ENCODE results near the gene MARK3.

Gene MARK3

DNA sequence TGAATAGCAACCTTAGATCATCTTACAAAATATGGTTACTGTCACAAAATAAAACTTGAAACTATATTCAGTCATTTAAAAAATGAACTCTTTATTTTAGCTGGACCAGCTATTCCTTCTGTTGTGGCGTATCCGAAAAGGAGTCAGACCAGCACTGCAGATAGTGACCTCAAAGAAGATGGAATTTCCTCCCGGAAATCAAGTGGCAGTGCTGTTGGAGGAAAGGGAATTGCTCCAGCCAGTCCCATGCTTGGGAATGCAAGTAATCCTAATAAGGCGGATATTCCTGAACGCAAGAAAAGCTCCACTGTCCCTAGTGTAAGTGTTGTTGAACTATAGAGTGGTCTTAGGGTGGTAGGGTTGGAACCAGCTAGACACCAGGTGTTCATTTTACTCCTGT is 89.7 kb downstream of the MARK3 start:
- TF ChIP-seq FOXM1 (IDR thresholded peaks at IDR 0.05; ENCODE audit: borderline replicate concordance) = no peak
- no peak for TF ChIP-seq L3MBTL2 (conservative IDR thresholded peaks at IDR 0.05)
- TF ChIP-seq ZNF384 (IDR thresholded peaks at IDR 0.05) = no peak
- TF ChIP-seq FOXA1 (IDR thresholded peaks at IDR 0.05) = no peak
- no peak for TF ChIP-seq LEF1 (IDR thresholded peaks at IDR 0.05; ENCODE audit: borderline replicate concordance)
- TF ChIP-seq TARDBP (IDR thresholded peaks at IDR 0.05) = no peak
- no peak for TF ChIP-seq CTBP1 (IDR thresholded peaks at IDR 0.05; ENCODE audit: borderline replicate concordance)
- TF ChIP-seq BHLHE40 (IDR thresholded peaks at IDR 0.05; ENCODE audit: borderline replicate concordance) = no peak
- no peak for TF ChIP-seq SP1 (IDR thresholded peaks at IDR 0.05)
- TF ChIP-seq ELF4 (IDR thresholded peaks at IDR 0.05) = no peak
- no peak for TF ChIP-seq SUZ12 (IDR thresholded peaks at IDR 0.05)
- TF ChIP-seq, protein P1, sequence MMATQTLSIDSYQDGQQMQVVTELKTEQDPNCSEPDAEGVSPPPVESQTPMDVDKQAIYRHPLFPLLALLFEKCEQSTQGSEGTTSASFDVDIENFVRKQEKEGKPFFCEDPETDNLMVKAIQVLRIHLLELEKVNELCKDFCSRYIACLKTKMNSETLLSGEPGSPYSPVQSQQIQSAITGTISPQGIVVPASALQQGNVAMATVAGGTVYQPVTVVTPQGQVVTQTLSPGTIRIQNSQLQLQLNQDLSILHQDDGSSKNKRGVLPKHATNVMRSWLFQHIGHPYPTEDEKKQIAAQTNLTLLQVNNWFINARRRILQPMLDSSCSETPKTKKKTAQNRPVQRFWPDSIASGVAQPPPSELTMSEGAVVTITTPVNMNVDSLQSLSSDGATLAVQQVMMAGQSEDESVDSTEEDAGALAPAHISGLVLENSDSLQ (IDR thresholded peaks at IDR 0.05) = no peak
- no peak for TF ChIP-seq NFRKB (IDR thresholded peaks at IDR 0.05)
- TF ChIP-seq HDGF (IDR thresholded peaks at IDR 0.05; ENCODE audit: borderline replicate concordance) = no peak
- no peak for TF ChIP-seq FOXK2 (IDR thresholded peaks at IDR 0.05)
- ChIA-PET POLR2A (interaction anchor here (0.5 kb wide), 1 partner anchor 129 kb away, joined by 3 read pairs; no protein-coding TSS in a partner anchor), CTCF (no interaction called here)
- DNase-seq (ENCODE audit: extremely low spot score) = no peak

DNA sequence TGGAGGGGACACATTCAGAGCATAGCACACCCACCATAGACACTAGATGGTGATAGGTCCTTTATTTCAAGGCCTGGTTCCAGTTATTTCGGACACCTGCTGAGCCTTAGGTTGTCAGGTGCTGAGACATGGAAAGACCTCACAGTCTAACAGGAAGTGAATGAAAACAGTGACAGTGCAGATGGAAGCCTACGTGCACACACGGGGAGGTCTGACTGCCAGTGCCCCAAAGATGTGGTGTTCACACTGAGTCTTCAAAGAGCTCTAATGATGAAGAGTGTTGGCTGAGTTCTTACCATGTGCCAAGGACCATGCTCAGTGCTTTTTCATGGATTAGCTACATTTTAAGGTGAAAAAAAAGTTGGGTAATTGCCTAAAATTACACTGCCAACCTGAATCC is 90.8 kb downstream of the MARK3 start:
- ChIA-PET POLR2A (interaction anchor here (1.1 kb wide), 1 partner anchor 82 kb away, joined by 3 read pairs; no protein-coding TSS in a partner anchor), CTCF (no interaction called here)
- TF ChIP-seq HDGF (IDR thresholded peaks at IDR 0.05; ENCODE audit: borderline replicate concordance) (no peak), ELF4 (IDR thresholded peaks at IDR 0.05) (no peak), FOXA1 (IDR thresholded peaks at IDR 0.05) (no peak), SUZ12 (IDR thresholded peaks at IDR 0.05) (no peak), FOXM1 (IDR thresholded peaks at IDR 0.05; ENCODE audit: borderline replicate concordance) (no peak), SP1 (IDR thresholded peaks at IDR 0.05) (no peak), FOXK2 (IDR thresholded peaks at IDR 0.05) (no peak), L3MBTL2 (conservative IDR thresholded peaks at IDR 0.05) (no peak), BHLHE40 (IDR thresholded peaks at IDR 0.05; ENCODE audit: borderline replicate concordance) (no peak), NFRKB (IDR thresholded peaks at IDR 0.05) (no peak)
- TF ChIP-seq, protein P1 (IDR thresholded peaks at IDR 0.05) = no peak
- no peak for DNase-seq (ENCODE audit: extremely low spot score)

DNA sequence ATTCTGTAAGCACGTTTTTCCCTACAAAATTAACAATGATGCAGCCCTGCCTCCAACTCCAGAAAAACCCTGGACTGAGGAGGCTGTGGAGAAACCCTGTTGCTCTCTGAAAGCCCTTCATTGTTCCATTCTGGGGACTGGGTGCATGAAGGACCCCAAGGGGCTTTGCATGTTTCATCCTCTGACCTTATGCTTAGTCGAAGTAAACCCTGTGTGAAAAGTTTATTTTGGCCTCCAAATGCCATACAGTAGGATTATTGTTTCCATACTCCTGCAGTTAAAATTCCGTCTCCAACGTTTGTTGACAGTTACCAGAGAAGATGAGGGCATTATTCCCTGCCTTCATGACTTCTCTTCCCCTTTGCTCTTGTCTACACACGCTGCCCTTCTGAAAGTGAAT is 91.4 kb downstream of the MARK3 start:
- ChIA-PET CTCF (no interaction called here), POLR2A (interaction anchor here (1.1 kb wide), 1 partner anchor 82 kb away, joined by 3 read pairs; no protein-coding TSS in a partner anchor)
- DNase-seq (ENCODE audit: extremely low spot score) = no peak
- TF ChIP-seq NFRKB (IDR thresholded peaks at IDR 0.05) (no peak), ZNF384 (IDR thresholded peaks at IDR 0.05) (no peak)

DNA sequence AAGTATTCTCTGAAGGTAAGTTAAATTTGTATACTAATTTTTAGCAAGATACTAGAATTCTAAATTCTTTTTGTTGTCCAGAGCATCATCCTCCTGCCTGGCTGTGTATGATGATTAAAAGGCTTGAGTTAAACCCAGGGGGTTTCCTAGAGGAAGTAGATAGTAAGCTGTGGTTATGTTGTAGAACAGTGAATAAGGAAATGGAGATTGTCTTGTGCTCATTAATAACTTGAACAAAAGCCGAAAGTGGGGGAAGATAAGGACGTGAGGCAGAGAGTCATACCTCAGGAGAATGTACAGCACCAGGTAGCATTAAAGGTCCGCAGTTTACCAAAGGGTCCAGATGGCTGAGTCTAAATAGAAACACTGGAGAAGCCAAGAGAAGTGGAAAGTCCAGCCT is 95.4 kb downstream of the MARK3 start:
- TF ChIP-seq L3MBTL2 (conservative IDR thresholded peaks at IDR 0.05) = no peak
- no peak for TF ChIP-seq SP1 (IDR thresholded peaks at IDR 0.05)
- TF ChIP-seq FOXM1 (IDR thresholded peaks at IDR 0.05; ENCODE audit: borderline replicate concordance) = no peak
- no peak for TF ChIP-seq ELF4 (IDR thresholded peaks at IDR 0.05)
- no peak for TF ChIP-seq CTBP1 (IDR thresholded peaks at IDR 0.05; ENCODE audit: borderline replicate concordance)
- ChIA-PET CTCF (no interaction called here), POLR2A (no interaction called here)
- DNase-seq (ENCODE audit: extremely low spot score) = no peak

DNA sequence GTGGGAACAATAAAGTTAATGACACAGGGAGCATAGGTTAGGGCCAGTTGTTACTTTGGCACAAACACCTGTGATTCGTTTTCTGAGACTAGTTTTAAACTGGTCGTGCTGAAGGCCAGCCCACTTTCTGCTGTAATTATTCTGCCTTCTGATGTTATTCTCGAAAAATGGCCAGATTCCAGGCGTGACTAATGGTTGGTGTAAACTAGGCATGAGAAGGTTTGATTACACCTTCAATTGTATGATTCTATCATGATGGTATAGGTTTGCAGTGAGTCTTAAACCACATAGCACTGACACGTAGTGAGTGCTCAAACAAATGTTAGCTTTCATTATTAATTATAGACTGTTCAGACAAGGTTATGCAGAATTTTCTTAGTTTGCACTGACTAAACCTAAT is 98.4 kb downstream of the MARK3 start:
- ChIA-PET CTCF (no interaction called here), POLR2A (no interaction called here)
- no peak for DNase-seq (ENCODE audit: extremely low spot score)
- TF ChIP-seq TARDBP (IDR thresholded peaks at IDR 0.05) (no peak), FOXM1 (IDR thresholded peaks at IDR 0.05; ENCODE audit: borderline replicate concordance) (no peak), FOXK2 (IDR thresholded peaks at IDR 0.05) (no peak), FOXA1 (IDR thresholded peaks at IDR 0.05) (no peak), L3MBTL2 (conservative IDR thresholded peaks at IDR 0.05) (no peak), SP1 (IDR thresholded peaks at IDR 0.05) (no peak), CTBP1 (IDR thresholded peaks at IDR 0.05; ENCODE audit: borderline replicate concordance) (no peak), ZNF384 (IDR thresholded peaks at IDR 0.05) (no peak), LEF1 (IDR thresholded peaks at IDR 0.05; ENCODE audit: borderline replicate concordance) (no peak), SUZ12 (IDR thresholded peaks at IDR 0.05) (no peak), BHLHE40 (IDR thresholded peaks at IDR 0.05; ENCODE audit: borderline replicate concordance) (no peak), ELF4 (IDR thresholded peaks at IDR 0.05) (no peak), HDGF (IDR thresholded peaks at IDR 0.05; ENCODE audit: borderline replicate concordance) (no peak), NFRKB (IDR thresholded peaks at IDR 0.05) (no peak), ARNT (IDR thresholded peaks at IDR 0.05) (no peak)
- TF ChIP-seq, protein P1 (IDR thresholded peaks at IDR 0.05) = no peak

DNA sequence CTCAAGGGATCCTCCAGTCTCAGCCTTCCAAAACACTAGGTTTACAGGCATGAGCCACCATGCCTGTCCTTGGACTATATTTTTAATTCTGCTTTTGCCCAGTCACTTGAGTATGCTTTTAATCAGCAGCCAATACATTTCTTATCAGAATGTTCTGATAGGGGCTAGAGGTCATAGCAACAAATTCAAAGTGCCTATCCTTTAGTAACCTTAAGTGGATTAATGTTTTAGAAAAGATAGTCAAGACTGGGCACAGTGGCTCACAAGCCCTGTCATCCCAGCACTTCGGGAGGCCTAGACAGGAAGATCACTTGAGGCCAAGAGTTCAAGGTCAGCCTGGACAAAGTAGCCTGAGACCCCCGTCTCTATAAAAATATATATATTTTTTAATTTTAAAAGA is 100.3 kb downstream of the MARK3 start:
- POLR2A ChIA-PET = interaction anchor here (0.6 kb wide), 1 partner anchor 35 kb away, joined by 3 read pairs; no protein-coding TSS in a partner anchor
- DNase-seq (ENCODE audit: extremely low spot score) = no peak
- TF ChIP-seq CTBP1 (IDR thresholded peaks at IDR 0.05; ENCODE audit: borderline replicate concordance) = no peak
- CTCF ChIA-PET = interaction anchor here (0.6 kb wide), 1 partner anchor 91 kb away, joined by 3 read pairs; no protein-coding TSS in a partner anchor

DNA sequence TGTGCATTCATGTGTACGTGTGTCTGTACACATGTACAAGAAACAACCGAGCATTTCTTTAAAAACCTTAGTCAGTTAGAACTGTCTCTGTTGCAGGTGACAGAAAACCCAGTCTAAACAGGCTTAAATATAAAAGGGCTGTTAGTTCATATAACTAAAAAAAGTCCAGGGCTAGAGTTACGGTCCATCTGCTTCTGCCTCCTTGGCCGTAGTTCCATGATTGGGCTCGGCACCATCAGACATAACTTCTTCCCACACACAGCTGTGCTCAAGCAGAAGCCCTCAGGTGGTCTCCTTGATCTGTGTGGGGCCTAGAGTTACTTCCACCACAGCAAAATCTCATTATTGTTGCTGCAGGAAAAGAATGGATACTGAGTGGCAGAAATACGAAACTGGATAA is 102.9 kb downstream of the MARK3 start:
- DNase-seq (ENCODE audit: extremely low spot score) = no peak
- TF ChIP-seq ARNT (IDR thresholded peaks at IDR 0.05) (no peak), TARDBP (IDR thresholded peaks at IDR 0.05) (no peak), L3MBTL2 (conservative IDR thresholded peaks at IDR 0.05) (no peak), ZNF384 (IDR thresholded peaks at IDR 0.05) (no peak), SUZ12 (IDR thresholded peaks at IDR 0.05) (no peak)
- CTCF ChIA-PET = no interaction called here
- POLR2A ChIA-PET = no interaction called here

All from HEK293T (cell line).